Right lobe of liver (tissue), 6 donors: ENCODE results near the gene GIMD1. TPM values are rescaled to one million over a fixed set of nuclear protein-coding genes. Genes with fewer than 3 reads are reported as not detected.

Experiments used
- ATAC-seq, 4 donors: fragments of 200-7000 bp; cut with Tn5 transposase; one replicate each; pipeline ENCODE4 v1.9.1; 2020; ENCODE audit warnings: mild to moderate bottlenecking in 4 of 4, moderate library complexity in 4 of 4
- DNase-seq, 3 donors: peaks; one replicate each; pipeline ENCODE4 v3.0.0-alpha.2; 2020
- H3K27ac ChIP-seq, 3 donors: fragments of 200-600 bp; one replicate each; pipeline ENCODE4 v1.8.0; 2022
- H3K27me3 ChIP-seq, 2 donors: fragments of 200-600 bp; one replicate each; pipeline ENCODE4 v1.8.0; 2022
- H3K36me3 ChIP-seq, 4 donors: fragments of 200-600 bp; sonication (generic) in 1 of 4; one replicate each; pipeline versions ENCODE4 v1.5.1 to v1.8.0; 2017 to 2022; ENCODE audit warnings: control low read depth in 1 of 4
- H3K4me1 ChIP-seq, 4 donors: fragments of 200-600 bp; sonication (generic) in 1 of 4; one replicate each; pipeline versions ENCODE4 v1.5.1 to v1.8.0; 2017 to 2022; ENCODE audit warnings: control low read depth in 1 of 4
- H3K4me3 ChIP-seq, 3 donors: fragments of 200-600 bp; one replicate each; pipeline ENCODE4 v1.8.0; 2022
- H3K9me3 ChIP-seq, 4 donors: fragments of 200-600 bp; sonication (generic) in 1 of 4; one replicate each; pipeline versions ENCODE4 v1.5.1 to v1.8.0; 2017 to 2022; ENCODE audit warnings: control low read depth in 1 of 4
- POLR2A ChIP-seq: fragments of 450-650 bp; IDR thresholded peaks from one replicate; pipeline ENCODE4 v1.6.1; 2017; ENCODE audit warnings: antibody characterized with exemption, mild to moderate bottlenecking
- whole genome bisulfite sequencing: methylation state at CpG from one replicate; pipeline ENCODE4 v1.1.6; 2018; ENCODE audit warnings: low coverage, low lambda C conversion rate; ENCODE audit not compliant: insufficient coverage; ENCODE audit errors: missing lambda C conversion rate; 5-methylcytosine and 5-hydroxymethylcytosine counted together
- intact Hi-C, 2 donors: fragments of 100-400 bp; cut with DNase I; formaldehyde crosslinking; loops; one replicate each; pipeline versions ENCODE4 v1.11.2 to v1.14.1; 2022
- total RNA-seq, 6 experiments: library from RNA; depleted of rRNA in 2 of 6; stranded (reverse); fragments of >200 nt in 2 of 6; fragmentation: NEBNext Ultra II Directional in 3 of 6; extraction: Animal tissue kit (Norgen Biotek cat#: 25700) in 3 of 6; gene quantifications; one replicate each; pipeline versions ENCODE4 v1.1.0 to v1.2.4, GENCODE V29; 2016 to 2023
- TF ChIP-seq, protein P1 (sequence below), 4 donors: fragments of 200-600 bp in 3 of 4; fragments of 450-650 bp in 1 of 4; IDR thresholded peaks; one replicate each; pipeline versions ENCODE4 v1.5.1 to v1.8.0; 2016 to 2022; ENCODE audit warnings: antibody characterized with exemption in 4 of 4, mild to moderate bottlenecking in 2 of 4
- donor health status: DM: no; HTN: yes; CAD: no.
- donor health status: DM: no; HTN: no; CAD: no.
- donor health status: DM: no; HTN: no; CAD: no.
- donor health status: DM: no; HTN: yes; CAD: no.
- donor health status: DM: no; HTN: yes; CAD: no.

The GIMD1 gene
- total RNA-seq, 6 experiments from 2014 or later, result not detected

DNA sequence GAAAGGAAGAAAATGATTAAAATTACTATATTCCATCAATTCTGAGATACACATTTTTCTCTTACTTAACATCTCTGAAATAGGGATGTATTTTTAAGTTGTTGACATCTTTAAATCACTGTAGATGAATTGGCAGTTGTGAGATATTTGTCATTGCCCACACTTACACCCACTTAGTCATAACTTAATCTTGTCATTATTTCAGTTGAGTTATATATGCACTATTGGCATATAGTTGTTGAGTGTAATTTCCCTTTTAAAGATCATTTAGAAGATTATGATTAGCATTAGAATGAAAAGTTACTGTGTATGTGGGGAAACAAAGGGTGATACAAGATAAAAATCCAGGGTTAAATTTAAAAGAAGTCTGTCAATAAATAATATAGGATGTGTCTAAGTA lies 50.1 kb downstream of the GIMD1 start:
- ATAC-seq, result no peak
- no peak for TF ChIP-seq POLR2A
- TF ChIP-seq, protein P1, sequence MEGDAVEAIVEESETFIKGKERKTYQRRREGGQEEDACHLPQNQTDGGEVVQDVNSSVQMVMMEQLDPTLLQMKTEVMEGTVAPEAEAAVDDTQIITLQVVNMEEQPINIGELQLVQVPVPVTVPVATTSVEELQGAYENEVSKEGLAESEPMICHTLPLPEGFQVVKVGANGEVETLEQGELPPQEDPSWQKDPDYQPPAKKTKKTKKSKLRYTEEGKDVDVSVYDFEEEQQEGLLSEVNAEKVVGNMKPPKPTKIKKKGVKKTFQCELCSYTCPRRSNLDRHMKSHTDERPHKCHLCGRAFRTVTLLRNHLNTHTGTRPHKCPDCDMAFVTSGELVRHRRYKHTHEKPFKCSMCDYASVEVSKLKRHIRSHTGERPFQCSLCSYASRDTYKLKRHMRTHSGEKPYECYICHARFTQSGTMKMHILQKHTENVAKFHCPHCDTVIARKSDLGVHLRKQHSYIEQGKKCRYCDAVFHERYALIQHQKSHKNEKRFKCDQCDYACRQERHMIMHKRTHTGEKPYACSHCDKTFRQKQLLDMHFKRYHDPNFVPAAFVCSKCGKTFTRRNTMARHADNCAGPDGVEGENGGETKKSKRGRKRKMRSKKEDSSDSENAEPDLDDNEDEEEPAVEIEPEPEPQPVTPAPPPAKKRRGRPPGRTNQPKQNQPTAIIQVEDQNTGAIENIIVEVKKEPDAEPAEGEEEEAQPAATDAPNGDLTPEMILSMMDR (IDR thresholded peaks at IDR 0.05), result no peak

DNA sequence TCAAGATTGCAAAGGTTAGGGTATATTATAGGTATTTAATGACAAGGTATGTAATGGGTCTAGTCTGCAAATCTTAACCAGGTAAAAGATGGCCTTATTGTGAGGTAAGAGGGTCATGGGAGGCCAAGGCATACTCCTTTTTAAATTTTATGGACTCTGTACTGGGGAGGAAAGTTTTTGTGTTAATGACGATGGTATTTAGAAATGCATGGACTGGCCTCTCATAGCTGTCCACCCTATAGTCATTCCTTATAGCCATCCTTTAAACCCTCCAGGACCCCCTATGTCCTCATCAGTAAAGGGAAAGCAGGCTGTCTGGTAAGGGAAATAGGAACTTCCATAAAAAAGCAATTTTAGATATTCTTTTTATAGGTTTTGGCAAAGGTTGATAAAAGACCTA lies 50.8 kb downstream of the GIMD1 start:
- no peaks in the 10 kb centered on the region for H3K9me3 ChIP-seq
- intact Hi-C loops, result no loop called here
- no peak overlapping the region for H3K27ac ChIP-seq
- H3K4me1 ChIP-seq, result peaks cover 0 to 28% (median 11%) of the 10 kb centered on the region in 4 donors
- H3K36me3 ChIP-seq, result no peaks in the 10 kb centered on the region
- no peak for DNase-seq
- TF ChIP-seq POLR2A, result no peak
- TF ChIP-seq, protein P1 (IDR thresholded peaks at IDR 0.05), result no peak
- 50% methylated on average over 1 of the region's 1 CpG for WGBS
- no peaks in the 10 kb centered on the region for H3K27me3 ChIP-seq
- H3K4me3 ChIP-seq, result peak overlapping the region in 1 of 3 donors; percentile 95
- no peak for ATAC-seq

More for the DNA sequence above, 50.1 kb downstream of the GIMD1 start:
- Histone ChIP-seq H3K4me3 (no peak overlapping the region), H3K36me3 (no peaks in the 10 kb centered on the region), H3K27ac (no peak overlapping the region), H3K4me1 (peaks cover 0 to 28% (median 11%) of the 10 kb centered on the region in 4 donors), H3K27me3 (no peaks in the 10 kb centered on the region), H3K9me3 (no peaks in the 10 kb centered on the region)
- intact Hi-C loops, result no loop called here
- no peak for DNase-seq

DNA sequence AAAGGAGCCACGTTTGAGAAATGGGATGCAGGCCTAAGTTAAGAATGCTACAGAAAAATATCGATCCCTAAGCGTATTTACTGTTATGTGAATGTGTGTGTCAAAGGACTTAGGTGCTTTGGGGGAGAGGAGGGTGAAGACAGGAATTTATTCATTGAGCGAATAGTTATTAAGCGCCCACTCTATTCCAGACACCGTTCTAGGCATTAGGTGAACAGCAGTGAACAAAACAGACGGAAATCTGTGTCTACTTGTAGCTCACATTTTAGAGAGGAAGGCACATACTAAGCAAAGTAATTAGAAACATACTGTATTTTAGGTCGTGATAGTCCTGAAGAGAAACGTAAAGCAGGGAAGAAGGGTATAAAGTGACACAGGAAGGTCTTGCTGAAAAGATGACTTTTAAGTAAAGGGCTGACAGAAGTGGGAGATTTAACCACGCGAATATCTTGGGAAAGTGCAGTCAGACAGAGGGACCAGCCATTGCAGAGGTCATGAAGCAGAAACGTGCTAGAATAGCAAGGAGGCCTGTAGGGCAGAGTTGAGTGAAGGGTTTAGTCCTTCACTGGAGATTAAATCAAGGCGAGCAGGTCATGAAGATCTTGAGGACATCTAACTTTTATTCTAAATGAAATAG lies 51.7 kb downstream of the GIMD1 start:
- TF ChIP-seq, protein P1 (IDR thresholded peaks at IDR 0.05), result no peak
- no peak for TF ChIP-seq POLR2A
- Histone ChIP-seq H3K36me3 (no peaks in the 10 kb centered on the region), H3K27ac (peak overlapping the region; percentile 89 to 94 (median 93)), H3K4me3 (peak overlapping the region; percentile 76 to 95 (median 82)), H3K9me3 (no peaks in the 10 kb centered on the region), H3K27me3 (no peaks in the 10 kb centered on the region), H3K4me1 (peaks cover 0 to 28% (median 11%) of the 10 kb centered on the region in 4 donors)
- 2% methylated on average over 13 of the region's 13 CpGs for WGBS
- ATAC-seq, result no peak
- DNase-seq, result no peak
- intact Hi-C loops, result no loop called here

DNA sequence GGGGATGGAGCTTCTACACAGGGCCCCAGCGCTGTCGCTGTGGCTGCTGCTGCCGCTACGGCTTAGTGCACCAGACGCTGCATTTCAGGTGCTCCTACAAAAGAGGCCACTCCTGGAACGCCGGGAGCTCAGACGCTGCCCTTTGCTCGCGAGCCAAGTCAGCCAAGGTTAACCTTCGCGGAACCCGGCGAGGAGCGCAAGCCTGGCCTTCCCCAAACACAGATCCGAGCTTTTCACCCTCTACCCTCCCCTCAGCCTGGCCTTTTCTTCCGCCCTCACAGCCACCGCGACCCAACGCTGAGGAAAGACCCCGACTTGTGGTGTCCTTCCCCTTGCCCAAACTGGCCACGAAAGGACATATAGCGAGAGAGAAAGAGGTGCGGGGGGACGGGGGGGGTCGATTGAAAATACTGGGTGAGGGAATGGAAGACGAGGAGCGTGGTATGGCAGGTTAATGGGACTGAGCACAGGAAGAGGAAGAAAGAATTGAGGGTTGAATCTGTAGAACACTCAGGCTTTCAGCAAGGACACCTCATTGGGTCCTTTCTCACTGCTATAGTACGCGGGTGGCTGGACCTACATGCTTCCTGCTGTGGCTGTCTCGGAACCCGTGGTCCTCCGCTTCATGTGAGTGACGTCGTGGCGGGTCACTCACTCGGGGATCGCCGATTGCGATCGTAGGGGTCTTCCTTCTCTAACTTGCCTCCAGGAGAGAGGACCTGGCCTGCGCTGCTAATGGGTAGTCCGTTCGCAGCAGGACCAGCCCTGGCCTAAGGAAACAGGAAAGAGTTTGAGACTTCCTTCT lies 52.4 kb downstream of the GIMD1 start, which contains the start of the genes AIMP1 and TBCK:
Gene AIMP1, plus strand, starts transcription at position 583 of the 805 bp plus-strand sequence. CDS start 8,460 bp downstream, outside the sequence.
Gene TBCK, minus strand, starts transcription at position 242 of the 805 bp plus-strand sequence. CDS start 7,249 bp downstream, outside the sequence.
- H3K27ac ChIP-seq, result peak within 1 kb of the TSS; percentile 89 to 94 (median 93)
- TF ChIP-seq, protein P1 (IDR thresholded peaks at IDR 0.05), result no peak
- peak; percentile 78 for TF ChIP-seq POLR2A
- H3K9me3 ChIP-seq, result no peaks in the 10 kb centered on the region
- no peaks in the 10 kb centered on the region for H3K36me3 ChIP-seq
- H3K4me1 ChIP-seq, result peaks cover 0 to 28% (median 11%) of the 10 kb centered on the region in 4 donors
- no peaks in the 10 kb centered on the region for H3K27me3 ChIP-seq
- H3K4me3 ChIP-seq, result peak within 1 kb of the TSS; percentile 76 to 95 (median 82)
- intact Hi-C loops, result no loop called here
- WGBS, result under 1% methylated on average over 37 of the region's 44 CpGs
- peak; percentile 96 to 98 (median 96) for ATAC-seq
- DNase-seq, result peak; percentile 87 to 90 (median 89)
